ENCODE results near the gene ZFHX2. TPM values are rescaled to one million over a fixed set of nuclear protein-coding genes. Genes with fewer than 3 reads are reported as not detected.

The ZFHX2 gene
- polyA plus RNA-seq, 1 donor (not counting 4 experiments of a cell fraction or from before 2014, with no cell fraction given), result 0.18 TPM

- peaks cover 36% of the 10 kb centered on the region for H3K27me3 ChIP-seq (ENCODE audit: control insufficient read depth, extremely low read depth, insufficient read depth, low read length)
- H2AFZ ChIP-seq (ENCODE audit: control insufficient read depth, low read length), result no peak overlapping the region
- no peaks in the 10 kb centered on the region for H3K36me3 ChIP-seq (ENCODE audit: control insufficient read depth in 2 of 2, extremely low read depth in 1 of 2, insufficient read depth in 2 of 2, low read length in 2 of 2)
- dilution Hi-C loops (cut with MboI; ENCODE audit: extremely low pct_ligation_motif_present, low sequenced_read_pairs), result no loop called here
- TF ChIP-seq, protein P1, sequence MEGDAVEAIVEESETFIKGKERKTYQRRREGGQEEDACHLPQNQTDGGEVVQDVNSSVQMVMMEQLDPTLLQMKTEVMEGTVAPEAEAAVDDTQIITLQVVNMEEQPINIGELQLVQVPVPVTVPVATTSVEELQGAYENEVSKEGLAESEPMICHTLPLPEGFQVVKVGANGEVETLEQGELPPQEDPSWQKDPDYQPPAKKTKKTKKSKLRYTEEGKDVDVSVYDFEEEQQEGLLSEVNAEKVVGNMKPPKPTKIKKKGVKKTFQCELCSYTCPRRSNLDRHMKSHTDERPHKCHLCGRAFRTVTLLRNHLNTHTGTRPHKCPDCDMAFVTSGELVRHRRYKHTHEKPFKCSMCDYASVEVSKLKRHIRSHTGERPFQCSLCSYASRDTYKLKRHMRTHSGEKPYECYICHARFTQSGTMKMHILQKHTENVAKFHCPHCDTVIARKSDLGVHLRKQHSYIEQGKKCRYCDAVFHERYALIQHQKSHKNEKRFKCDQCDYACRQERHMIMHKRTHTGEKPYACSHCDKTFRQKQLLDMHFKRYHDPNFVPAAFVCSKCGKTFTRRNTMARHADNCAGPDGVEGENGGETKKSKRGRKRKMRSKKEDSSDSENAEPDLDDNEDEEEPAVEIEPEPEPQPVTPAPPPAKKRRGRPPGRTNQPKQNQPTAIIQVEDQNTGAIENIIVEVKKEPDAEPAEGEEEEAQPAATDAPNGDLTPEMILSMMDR (optimal IDR thresholded peaks at IDR 0.05 in 1 of 3, IDR thresholded peaks at IDR 0.05 in 1 of 3, conservative IDR thresholded peaks at IDR 0.05 in 1 of 3; ENCODE audit: extremely low read depth in 1 of 3, insufficient read depth in 2 of 3, low read length in 3 of 3), result no peak
- TF ChIP-seq EZH2 (IDR thresholded peaks at IDR 0.05; ENCODE audit: low read length), result no peak
- DNase-seq (ENCODE audit: low read depth, low spot score) (no peak), FAIRE-seq (no peak)
- H3K4me1 ChIP-seq (ENCODE audit: control insufficient read depth, extremely low read depth, insufficient read depth, low read length), result peaks cover 9% of the 10 kb centered on the region
- H3K27ac ChIP-seq (ENCODE audit: control insufficient read depth, insufficient read depth, low read length), result no peak overlapping the region
- H4K20me1 ChIP-seq (ENCODE audit: control insufficient read depth, extremely low read depth, insufficient read depth, low read length), result no peaks in the 10 kb centered on the region
- H3K4me3 ChIP-seq (ENCODE audit: control insufficient read depth in 2 of 3, extremely low read depth in 1 of 3, insufficient read depth in 2 of 3, low read depth in 1 of 3, low read length in 3 of 3), result no peak overlapping the region
- H3K9me1 ChIP-seq (ENCODE audit: control insufficient read depth, extremely low read depth, insufficient read depth, low read length), result no peaks in the 10 kb centered on the region
- no peaks in the 10 kb centered on the region for H3K79me2 ChIP-seq (ENCODE audit: control insufficient read depth, insufficient read depth, low read length)
- H3K9me3 ChIP-seq (ENCODE audit: control insufficient read depth, low read depth, low read length), result no peaks in the 10 kb centered on the region
- H3K4me2 ChIP-seq (ENCODE audit: control insufficient read depth, extremely low read depth, insufficient read depth, low read depth, low read length), result no peak overlapping the region
- no peak overlapping the region for H3K9ac ChIP-seq (ENCODE audit: control insufficient read depth, extremely low read depth, insufficient read depth, low read length)
Measured at GRCh38 chr14:23573384-23574015, 21.9 kb upstream of the ZFHX2 start.

DNA sequence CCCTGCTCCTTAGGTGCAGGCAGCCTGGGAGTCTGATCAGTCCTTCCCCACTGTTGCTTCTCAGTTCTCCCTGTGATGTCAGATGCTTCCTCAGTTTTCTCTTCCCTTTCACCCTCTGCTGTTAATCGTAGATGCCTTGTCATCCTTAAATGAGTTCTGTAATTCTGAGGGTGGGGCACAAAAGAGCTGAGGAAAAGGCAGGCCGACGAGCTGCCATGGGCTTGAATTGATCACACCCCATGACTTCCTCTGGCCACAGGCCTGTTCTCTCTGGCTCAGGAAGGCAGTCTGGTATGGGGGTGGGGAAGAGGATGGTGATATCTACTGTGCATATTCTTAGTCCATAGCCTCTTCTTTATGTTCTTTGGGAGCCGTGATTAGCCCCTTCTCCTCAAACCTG is 21.3 kb upstream of the ZFHX2 start:
- Histone ChIP-seq H3K36me3 (ENCODE audit: control insufficient read depth in 2 of 2, extremely low read depth in 1 of 2, insufficient read depth in 2 of 2, low read length in 2 of 2) (no peaks in the 10 kb centered on the region), H4K20me1 (ENCODE audit: control insufficient read depth, extremely low read depth, insufficient read depth, low read length) (no peaks in the 10 kb centered on the region), H3K79me2 (ENCODE audit: control insufficient read depth, insufficient read depth, low read length) (no peaks in the 10 kb centered on the region), H3K27me3 (ENCODE audit: control insufficient read depth, extremely low read depth, insufficient read depth, low read length) (peaks cover 30% of the 10 kb centered on the region), H3K9me3 (ENCODE audit: control insufficient read depth, low read depth, low read length) (no peaks in the 10 kb centered on the region), H3K9me1 (ENCODE audit: control insufficient read depth, extremely low read depth, insufficient read depth, low read length) (no peaks in the 10 kb centered on the region), H2AFZ (ENCODE audit: control insufficient read depth, low read length) (no peak overlapping the region), H3K4me1 (ENCODE audit: control insufficient read depth, extremely low read depth, insufficient read depth, low read length) (peaks cover 16% of the 10 kb centered on the region), H3K27ac (ENCODE audit: control insufficient read depth, insufficient read depth, low read length) (no peak overlapping the region), H3K4me2 (ENCODE audit: control insufficient read depth, extremely low read depth, insufficient read depth, low read depth, low read length) (no peak overlapping the region), H3K9ac (ENCODE audit: control insufficient read depth, extremely low read depth, insufficient read depth, low read length) (no peak overlapping the region), H3K4me3 (ENCODE audit: control insufficient read depth in 2 of 3, extremely low read depth in 1 of 3, insufficient read depth in 2 of 3, low read depth in 1 of 3, low read length in 3 of 3) (no peak overlapping the region)
- TF ChIP-seq, protein P1 (optimal IDR thresholded peaks at IDR 0.05 in 1 of 3, IDR thresholded peaks at IDR 0.05 in 1 of 3, conservative IDR thresholded peaks at IDR 0.05 in 1 of 3; ENCODE audit: extremely low read depth in 1 of 3, insufficient read depth in 2 of 3, low read length in 3 of 3), result no peak
- no peak for TF ChIP-seq EZH2 (IDR thresholded peaks at IDR 0.05; ENCODE audit: low read length)
- DNase-seq (ENCODE audit: low read depth, low spot score) (no peak), FAIRE-seq (no peak)
- dilution Hi-C loops (cut with MboI; ENCODE audit: extremely low pct_ligation_motif_present, low sequenced_read_pairs), result no loop called here
